PFSK-1 (cell line): ENCODE measurements around the gene OR13J1.

Experiments used
- FOXP2 ChIP-seq: optimal IDR thresholded peaks from 2 replicates; pipeline ENCODE3; 2011; ENCODE audit warnings: borderline replicate concordance, control low read depth, inconsistent platforms; ENCODE audit not compliant: insufficient read depth; ENCODE audit errors: extremely low read length, extremely low read depth
- POLR2AphosphoS5 ChIP-seq: IDR thresholded peaks from 2 replicates; pipeline ENCODE4 v1.6.1; 2012; ENCODE audit warnings: low read depth, mild to moderate bottlenecking, control low read depth, low read length, moderate library complexity
- SIN3A ChIP-seq: IDR thresholded peaks from 2 replicates; pipeline ENCODE4 v1.6.1; 2012; ENCODE audit warnings: mild to moderate bottlenecking, low read length, moderate library complexity, borderline replicate concordance; ENCODE audit not compliant: insufficient read depth
- TAF1 ChIP-seq: IDR thresholded peaks from 2 replicates; pipeline ENCODE4 v1.6.1; 2012; ENCODE audit warnings: low read length, control low read depth, borderline replicate concordance; ENCODE audit not compliant: insufficient read depth
- TF ChIP-seq, protein P1 (sequence below), 2 experiments: IDR thresholded peaks; 2 replicates each; pipeline versions ENCODE4 v1.6.1 to v1.8.0; 2011 to 2012; ENCODE audit warnings: low read depth in 2 of 2, low read length in 2 of 2, control low read depth in 1 of 2, inconsistent platforms in 1 of 2, mild to moderate bottlenecking in 1 of 2, moderate library complexity in 1 of 2; ENCODE audit not compliant: insufficient read depth in 1 of 2

Gene OR13J1

DNA sequence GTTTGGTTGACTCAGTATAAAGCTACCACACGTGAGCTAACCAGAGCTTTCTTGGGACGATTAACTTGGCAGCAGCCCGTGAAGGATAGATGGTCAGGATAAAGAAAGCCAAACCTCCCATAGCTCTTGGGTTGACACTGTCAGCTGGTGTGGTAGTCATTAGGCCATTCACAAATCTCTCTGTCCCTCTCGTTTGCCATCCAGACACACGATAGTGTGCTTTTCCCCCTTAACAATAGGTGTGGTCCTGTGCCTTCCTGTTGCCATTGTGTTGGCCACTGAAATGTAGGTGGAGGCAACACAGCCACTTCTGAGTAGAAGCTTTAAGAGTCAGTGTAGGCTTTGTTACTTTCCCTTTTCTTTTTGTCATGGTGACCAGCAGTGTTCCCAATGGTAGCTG, 11.7 kb downstream of the OR13J1 start:
- TF ChIP-seq SIN3A (no peak), POLR2AphosphoS5 (no peak)

- TF ChIP-seq SIN3A (no peak), TAF1 (no peak), FOXP2 (no peak), POLR2AphosphoS5 (no peak)
- TF ChIP-seq, protein P1, sequence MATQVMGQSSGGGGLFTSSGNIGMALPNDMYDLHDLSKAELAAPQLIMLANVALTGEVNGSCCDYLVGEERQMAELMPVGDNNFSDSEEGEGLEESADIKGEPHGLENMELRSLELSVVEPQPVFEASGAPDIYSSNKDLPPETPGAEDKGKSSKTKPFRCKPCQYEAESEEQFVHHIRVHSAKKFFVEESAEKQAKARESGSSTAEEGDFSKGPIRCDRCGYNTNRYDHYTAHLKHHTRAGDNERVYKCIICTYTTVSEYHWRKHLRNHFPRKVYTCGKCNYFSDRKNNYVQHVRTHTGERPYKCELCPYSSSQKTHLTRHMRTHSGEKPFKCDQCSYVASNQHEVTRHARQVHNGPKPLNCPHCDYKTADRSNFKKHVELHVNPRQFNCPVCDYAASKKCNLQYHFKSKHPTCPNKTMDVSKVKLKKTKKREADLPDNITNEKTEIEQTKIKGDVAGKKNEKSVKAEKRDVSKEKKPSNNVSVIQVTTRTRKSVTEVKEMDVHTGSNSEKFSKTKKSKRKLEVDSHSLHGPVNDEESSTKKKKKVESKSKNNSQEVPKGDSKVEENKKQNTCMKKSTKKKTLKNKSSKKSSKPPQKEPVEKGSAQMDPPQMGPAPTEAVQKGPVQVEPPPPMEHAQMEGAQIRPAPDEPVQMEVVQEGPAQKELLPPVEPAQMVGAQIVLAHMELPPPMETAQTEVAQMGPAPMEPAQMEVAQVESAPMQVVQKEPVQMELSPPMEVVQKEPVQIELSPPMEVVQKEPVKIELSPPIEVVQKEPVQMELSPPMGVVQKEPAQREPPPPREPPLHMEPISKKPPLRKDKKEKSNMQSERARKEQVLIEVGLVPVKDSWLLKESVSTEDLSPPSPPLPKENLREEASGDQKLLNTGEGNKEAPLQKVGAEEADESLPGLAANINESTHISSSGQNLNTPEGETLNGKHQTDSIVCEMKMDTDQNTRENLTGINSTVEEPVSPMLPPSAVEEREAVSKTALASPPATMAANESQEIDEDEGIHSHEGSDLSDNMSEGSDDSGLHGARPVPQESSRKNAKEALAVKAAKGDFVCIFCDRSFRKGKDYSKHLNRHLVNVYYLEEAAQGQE (IDR thresholded peaks at IDR 0.05; ENCODE audit: insufficient read depth in 1 of 2, low read depth in 2 of 2, low read length in 2 of 2) = no peak
Measured at GRCh38 chr9:35856882-35857281, 13.3 kb downstream of the OR13J1 start.

DNA sequence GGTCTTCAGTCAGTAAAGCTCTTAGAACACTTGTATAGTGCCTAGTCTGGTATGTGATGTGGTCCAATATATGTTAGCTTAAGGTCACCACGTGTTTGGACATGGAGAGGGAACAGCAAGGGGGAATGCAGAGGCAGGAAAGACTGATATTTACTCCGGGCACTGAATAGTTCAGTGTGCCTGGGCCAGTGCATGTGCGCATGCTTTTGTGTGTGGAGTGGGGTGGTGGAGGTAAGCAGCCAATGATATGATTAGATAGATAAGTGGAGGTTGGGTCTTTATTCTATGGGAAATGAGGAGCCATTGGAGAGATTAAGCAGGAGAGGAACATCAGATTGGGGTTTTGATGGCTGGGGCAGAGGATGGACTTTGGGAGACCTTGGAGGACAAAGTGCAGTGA, 14.0 kb downstream of the OR13J1 start:
- TF ChIP-seq TAF1 (no peak), SIN3A (no peak), POLR2AphosphoS5 (no peak), FOXP2 (no peak)
- TF ChIP-seq, protein P1 (IDR thresholded peaks at IDR 0.05; ENCODE audit: insufficient read depth in 1 of 2, low read depth in 2 of 2, low read length in 2 of 2) = no peak

DNA sequence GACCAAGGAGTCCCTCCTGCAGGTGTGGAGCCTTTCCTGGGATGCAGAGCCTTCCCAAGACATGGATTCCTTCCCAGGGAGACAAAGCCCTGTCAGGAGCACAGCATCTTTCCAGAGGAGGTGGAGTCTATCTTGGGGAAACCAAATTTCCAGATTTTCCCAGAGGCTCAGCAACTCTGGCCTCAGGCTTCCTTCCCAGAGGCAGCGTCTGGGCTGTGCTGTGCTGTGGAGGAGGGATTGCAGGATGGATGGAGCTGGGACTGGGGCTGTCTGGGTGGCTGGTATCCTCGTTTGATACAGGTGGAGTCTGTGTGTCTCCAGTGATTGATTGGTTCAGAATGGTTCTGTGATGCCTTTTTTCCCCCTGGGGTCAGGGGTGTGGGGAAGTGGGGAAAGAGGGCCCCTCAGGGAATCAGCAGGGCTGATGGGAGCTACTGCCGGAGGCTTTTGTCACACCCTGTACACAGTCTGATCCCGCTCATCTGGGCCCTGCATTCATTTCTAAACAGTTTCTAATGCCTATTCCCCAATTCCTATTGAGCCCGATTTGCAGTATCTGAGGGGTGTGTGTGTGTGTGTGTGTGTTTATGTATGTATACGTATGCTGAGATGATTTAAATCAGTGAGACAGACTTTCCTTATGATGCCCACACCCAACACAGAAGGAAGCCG, 16.0 kb downstream of the OR13J1 start:
- TF ChIP-seq TAF1 (no peak), FOXP2 (no peak), SIN3A (no peak)
- TF ChIP-seq, protein P1 (IDR thresholded peaks at IDR 0.05; ENCODE audit: insufficient read depth in 1 of 2, low read depth in 2 of 2, low read length in 2 of 2) = no peak

- TF ChIP-seq SIN3A = no peak
- TF ChIP-seq FOXP2 = no peak
- TF ChIP-seq, protein P1 (IDR thresholded peaks at IDR 0.05; ENCODE audit: insufficient read depth in 1 of 2, low read depth in 2 of 2, low read length in 2 of 2) = no peak
- TF ChIP-seq TAF1 = no peak
- TF ChIP-seq POLR2AphosphoS5 = no peak
Measured at GRCh38 chr9:35852876-35853865, 17.0 kb downstream of the OR13J1 start.
